Epithelial cell of umbilical artery (primary cell): ENCODE data around the gene POTEB3. TPM values are rescaled to one million over a fixed set of nuclear protein-coding genes. Genes with fewer than 3 reads are reported as not detected.

Source experiments
- total RNA-seq: library from RNA; depleted of rRNA; stranded (reverse); fragments of >200 nt; gene quantifications from 2 replicates; pipeline ENCODE4 v1.2.3, GENCODE V29; 2014

POTEB3 gene
- not detected in 2 replicates for total RNA-seq

DNA sequence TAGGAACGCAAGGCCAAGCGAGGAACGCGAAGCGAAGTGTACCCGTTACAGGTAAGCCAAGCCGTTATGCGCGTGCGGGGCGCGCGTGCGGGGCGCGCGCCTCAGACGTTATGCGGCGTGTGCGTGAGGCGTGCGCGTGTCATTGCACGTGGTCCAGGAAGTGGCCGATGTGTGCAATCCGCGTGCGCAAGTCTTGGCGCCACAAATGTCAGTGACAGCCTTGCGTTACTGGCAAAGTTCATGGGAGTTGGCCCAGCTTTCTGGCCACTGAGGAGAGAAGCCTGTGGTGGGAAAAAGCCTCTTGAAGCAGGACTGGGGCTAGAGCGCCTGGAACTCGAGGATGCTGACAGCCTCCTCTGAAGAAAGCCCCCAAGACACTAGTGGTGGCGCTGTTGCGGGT is at the start of gene POTEB3:
POTEB3 (minus strand) TSS at position 101 of the 400 bp plus-strand sequence. CDS start 488 bp downstream, outside the sequence.

